Right lobe of liver (tissue), 6 donors: ENCODE data around the gene TXNDC2. TPM values are rescaled to one million over a fixed set of nuclear protein-coding genes. Genes with fewer than 3 reads are reported as not detected.
"Not testable (repeated sequence)": the region's sequence is repeated elsewhere in the genome, so short reads cannot be mapped to it uniquely, and the experiment has no call there.

Source experiments
- ATAC-seq, 4 donors: fragments of 200-7000 bp; cut with Tn5 transposase; one replicate each; pipeline ENCODE4 v1.9.1; 2020; ENCODE audit warnings: mild to moderate bottlenecking in 4 of 4, moderate library complexity in 4 of 4
- DNase-seq, 3 donors: peaks; one replicate each; pipeline ENCODE4 v3.0.0-alpha.2; 2020
- H3K27ac ChIP-seq, 3 donors: fragments of 200-600 bp; one replicate each; pipeline ENCODE4 v1.8.0; 2022
- H3K27me3 ChIP-seq, 2 donors: fragments of 200-600 bp; one replicate each; pipeline ENCODE4 v1.8.0; 2022
- H3K36me3 ChIP-seq, 4 donors: fragments of 200-600 bp; sonication (generic) in 1 of 4; one replicate each; pipeline versions ENCODE4 v1.5.1 to v1.8.0; 2017 to 2022; ENCODE audit warnings: control low read depth in 1 of 4
- H3K4me1 ChIP-seq, 4 donors: fragments of 200-600 bp; sonication (generic) in 1 of 4; one replicate each; pipeline versions ENCODE4 v1.5.1 to v1.8.0; 2017 to 2022; ENCODE audit warnings: control low read depth in 1 of 4
- H3K4me3 ChIP-seq, 3 donors: fragments of 200-600 bp; one replicate each; pipeline ENCODE4 v1.8.0; 2022
- H3K9me3 ChIP-seq, 4 donors: fragments of 200-600 bp; sonication (generic) in 1 of 4; one replicate each; pipeline versions ENCODE4 v1.5.1 to v1.8.0; 2017 to 2022; ENCODE audit warnings: control low read depth in 1 of 4
- POLR2A ChIP-seq: fragments of 450-650 bp; IDR thresholded peaks from one replicate; pipeline ENCODE4 v1.6.1; 2017; ENCODE audit warnings: antibody characterized with exemption, mild to moderate bottlenecking
- WGBS: methylation state at CpG from one replicate; pipeline ENCODE4 v1.1.6; 2018; ENCODE audit warnings: low coverage, low lambda C conversion rate; ENCODE audit not compliant: insufficient coverage; ENCODE audit errors: missing lambda C conversion rate; 5-methylcytosine and 5-hydroxymethylcytosine counted together
- intact Hi-C, 2 donors: fragments of 100-400 bp; cut with DNase I; formaldehyde crosslinking; loops; one replicate each; pipeline versions ENCODE4 v1.11.2 to v1.14.1; 2022
- total RNA-seq, 6 experiments: library from RNA; depleted of rRNA in 2 of 6; stranded (reverse); fragments of >200 nt in 2 of 6; fragmentation: NEBNext Ultra II Directional in 3 of 6; extraction: Animal tissue kit (Norgen Biotek cat#: 25700) in 3 of 6; gene quantifications; one replicate each; pipeline versions ENCODE4 v1.1.0 to v1.2.4, GENCODE V29; 2016 to 2023
- TF ChIP-seq, protein P1 (sequence below), 4 donors: fragments of 200-600 bp in 3 of 4; fragments of 450-650 bp in 1 of 4; IDR thresholded peaks; one replicate each; pipeline versions ENCODE4 v1.5.1 to v1.8.0; 2016 to 2022; ENCODE audit warnings: antibody characterized with exemption in 4 of 4, mild to moderate bottlenecking in 2 of 4
- donor health status: DM: no; HTN: yes; CAD: no.
- donor health status: DM: no; HTN: no; CAD: no.
- donor health status: DM: no; HTN: no; CAD: no.
- donor health status: DM: no; HTN: yes; CAD: no.
- donor health status: DM: no; HTN: yes; CAD: no.

TXNDC2 gene
- total RNA-seq, 6 experiments from 2014 or later, result not detected

DNA sequence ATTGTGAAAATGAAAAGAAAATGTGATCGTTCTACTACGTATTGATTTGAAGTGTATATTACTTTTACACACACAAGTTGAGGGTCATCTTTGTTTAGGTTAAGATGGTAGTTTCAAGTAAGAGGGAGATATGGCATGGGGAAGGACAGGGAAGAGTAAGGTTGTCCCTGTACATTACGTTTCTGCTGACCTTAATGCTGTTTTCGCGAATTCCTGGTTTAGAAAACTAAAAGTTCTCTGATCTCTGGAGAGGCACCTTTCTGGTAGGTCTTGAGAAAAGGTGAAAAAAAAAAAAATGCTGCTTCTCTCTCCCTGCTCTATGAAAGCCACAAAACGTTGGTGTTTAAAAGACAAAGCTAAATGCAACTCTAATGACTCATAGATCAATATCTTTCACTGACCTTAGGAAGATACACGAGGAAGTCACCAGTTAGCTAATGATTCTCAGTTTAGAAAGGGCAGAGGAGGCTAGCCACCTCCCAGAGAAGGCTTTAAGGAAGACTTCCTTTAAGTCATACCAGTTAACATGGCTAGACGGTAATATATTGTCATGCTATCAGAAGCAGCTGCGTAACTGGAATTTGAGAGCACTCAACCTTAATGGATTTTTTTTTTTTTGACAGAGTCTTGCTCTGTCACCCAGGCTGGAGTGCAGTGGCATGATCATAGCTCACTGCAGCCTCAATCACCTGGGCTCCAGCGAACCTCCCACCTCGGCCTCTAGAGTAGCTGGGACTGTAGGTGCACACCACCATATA is 13.2 kb downstream of the TXNDC2 start:
- H3K4me3 ChIP-seq, result no peak overlapping the region
- H3K36me3 ChIP-seq, result no peaks in the 10 kb centered on the region
- DNase-seq (no peak), ATAC-seq (peak; percentile 82 to 97 (median 91))
- 55% methylated on average over 9 of the region's 11 CpGs for WGBS
- H3K27me3 ChIP-seq, result no peaks in the 10 kb centered on the region
- H3K9me3 ChIP-seq, result no peaks in the 10 kb centered on the region
- no peak overlapping the region for H3K27ac ChIP-seq
- intact Hi-C loops, result no loop called here
- peaks cover 0 to 8% (median 0%) of the 10 kb centered on the region in 4 donors for H3K4me1 ChIP-seq
- TF ChIP-seq, protein P1, sequence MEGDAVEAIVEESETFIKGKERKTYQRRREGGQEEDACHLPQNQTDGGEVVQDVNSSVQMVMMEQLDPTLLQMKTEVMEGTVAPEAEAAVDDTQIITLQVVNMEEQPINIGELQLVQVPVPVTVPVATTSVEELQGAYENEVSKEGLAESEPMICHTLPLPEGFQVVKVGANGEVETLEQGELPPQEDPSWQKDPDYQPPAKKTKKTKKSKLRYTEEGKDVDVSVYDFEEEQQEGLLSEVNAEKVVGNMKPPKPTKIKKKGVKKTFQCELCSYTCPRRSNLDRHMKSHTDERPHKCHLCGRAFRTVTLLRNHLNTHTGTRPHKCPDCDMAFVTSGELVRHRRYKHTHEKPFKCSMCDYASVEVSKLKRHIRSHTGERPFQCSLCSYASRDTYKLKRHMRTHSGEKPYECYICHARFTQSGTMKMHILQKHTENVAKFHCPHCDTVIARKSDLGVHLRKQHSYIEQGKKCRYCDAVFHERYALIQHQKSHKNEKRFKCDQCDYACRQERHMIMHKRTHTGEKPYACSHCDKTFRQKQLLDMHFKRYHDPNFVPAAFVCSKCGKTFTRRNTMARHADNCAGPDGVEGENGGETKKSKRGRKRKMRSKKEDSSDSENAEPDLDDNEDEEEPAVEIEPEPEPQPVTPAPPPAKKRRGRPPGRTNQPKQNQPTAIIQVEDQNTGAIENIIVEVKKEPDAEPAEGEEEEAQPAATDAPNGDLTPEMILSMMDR (IDR thresholded peaks at IDR 0.05), result no peak

DNA sequence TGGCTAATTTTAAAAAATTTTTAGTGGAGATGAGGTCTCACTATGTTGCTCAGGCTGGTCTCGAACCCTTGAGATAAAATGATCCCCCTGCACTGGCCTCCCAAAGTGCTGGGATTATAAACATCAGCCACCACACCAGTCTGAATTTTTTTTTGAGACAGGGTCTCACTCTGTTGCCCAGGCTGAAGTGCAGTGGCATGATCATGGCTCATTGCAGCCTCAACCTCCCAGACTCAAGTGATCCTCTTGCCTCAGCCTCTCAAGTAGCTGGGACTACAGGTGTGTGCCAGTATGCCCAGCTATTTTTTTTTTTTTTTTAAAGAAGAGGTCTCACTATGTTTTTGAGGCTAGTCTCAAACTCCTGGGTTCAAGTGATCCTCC is 13.8 kb downstream of the TXNDC2 start:
- no CpG with 5 or more reads among the region's 1 CpG for WGBS
- intact Hi-C loops, ATAC-seq: not testable (repeated sequence)

DNA sequence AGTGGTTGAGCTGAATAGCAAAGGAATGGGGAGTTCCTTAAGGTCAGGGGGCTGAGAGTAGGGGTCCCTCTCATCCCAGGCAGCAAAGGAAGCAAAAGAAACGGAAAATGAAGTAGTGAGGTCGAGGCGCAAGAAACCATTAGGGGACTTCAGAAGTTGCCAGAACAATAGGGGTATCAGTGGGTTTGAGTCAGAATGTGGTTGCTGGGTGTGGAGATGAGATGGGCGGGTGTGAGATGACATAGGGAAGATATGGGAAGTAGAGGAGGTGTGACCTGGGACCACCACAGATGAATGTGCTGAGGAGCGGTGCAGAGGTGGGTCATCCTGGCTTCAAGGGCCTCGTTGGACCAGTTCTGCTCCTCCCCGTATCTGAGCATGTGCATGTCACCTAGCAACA is 14.9 kb downstream of the TXNDC2 start:
- no peak overlapping the region for H3K27ac ChIP-seq
- H3K4me3 ChIP-seq, result no peak overlapping the region
- DNase-seq (no peak), ATAC-seq (no peak)
- no peaks in the 10 kb centered on the region for H3K27me3 ChIP-seq
- intact Hi-C loops, result no loop called here
- H3K4me1 ChIP-seq, result peaks cover 0 to 8% (median 0%) of the 10 kb centered on the region in 4 donors
- 81% methylated on average over 6 of the region's 7 CpGs for WGBS
- H3K9me3 ChIP-seq, result no peaks in the 10 kb centered on the region
- TF ChIP-seq, protein P1 (IDR thresholded peaks at IDR 0.05), result no peak
- no peak for TF ChIP-seq POLR2A
- no peaks in the 10 kb centered on the region for H3K36me3 ChIP-seq

More for the DNA sequence above, 13.8 kb downstream of the TXNDC2 start:
- H3K27ac ChIP-seq, H3K4me3 ChIP-seq, H3K36me3 ChIP-seq, H3K4me1 ChIP-seq, H3K27me3 ChIP-seq, DNase-seq, H3K9me3 ChIP-seq: not testable (repeated sequence)

DNA sequence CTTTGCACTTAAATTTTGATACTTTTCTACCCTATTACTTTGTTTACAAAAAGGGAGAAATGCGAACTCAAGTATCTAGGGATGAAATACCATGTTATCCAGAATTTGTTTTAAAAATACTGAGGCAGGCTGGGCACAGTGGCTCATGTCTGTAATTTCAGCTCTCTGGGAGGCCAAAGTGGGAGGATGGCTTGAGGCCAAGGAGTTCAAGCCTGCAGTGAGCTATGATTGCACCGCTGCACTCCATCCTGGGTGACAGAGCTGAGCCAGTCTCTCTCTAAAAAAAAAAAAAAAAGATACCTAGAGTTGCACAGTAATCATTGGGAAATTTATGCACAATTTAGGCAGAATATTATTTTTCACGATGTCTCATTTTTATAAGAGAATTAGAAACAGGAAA is 15.6 kb downstream of the TXNDC2 start:
- Histone ChIP-seq H3K27me3 (no peaks in the 10 kb centered on the region), H3K4me3 (no peak overlapping the region), H3K9me3 (no peaks in the 10 kb centered on the region), H3K27ac (no peak overlapping the region), H3K36me3 (no peaks in the 10 kb centered on the region), H3K4me1 (peaks cover 0 to 8% (median 0%) of the 10 kb centered on the region in 4 donors)
- no peak for ATAC-seq
- TF ChIP-seq POLR2A, result no peak
- TF ChIP-seq, protein P1 (IDR thresholded peaks at IDR 0.05), result no peak
- WGBS, result 39% methylated on average over 3 of the region's 3 CpGs
- DNase-seq, result no peak
- intact Hi-C loops, result no loop called here

DNA sequence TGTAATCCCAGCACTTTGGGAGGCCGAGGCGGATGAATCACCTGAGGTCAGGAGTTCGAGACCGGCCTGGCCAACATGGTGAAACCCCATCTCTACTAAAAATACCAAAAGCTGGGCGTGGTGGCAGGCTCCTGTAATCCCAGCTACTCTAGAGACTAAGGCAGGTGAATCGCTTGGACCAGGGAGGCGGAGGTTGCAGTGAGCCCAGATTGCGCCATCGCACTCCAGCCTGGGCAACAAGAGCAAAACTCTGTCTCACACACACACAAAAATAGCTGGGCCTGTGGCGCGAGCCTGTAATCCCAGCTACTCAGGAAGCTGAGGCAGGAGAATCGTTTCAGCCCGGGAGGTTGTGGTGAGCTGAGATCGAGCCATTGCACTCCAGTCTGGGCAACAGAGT is 16.5 kb downstream of the TXNDC2 start:
- H3K27me3 ChIP-seq, H3K27ac ChIP-seq, H3K9me3 ChIP-seq, ATAC-seq, H3K36me3 ChIP-seq, DNase-seq, intact Hi-C loops, H3K4me3 ChIP-seq, H3K4me1 ChIP-seq: not testable (repeated sequence)
- 94% methylated on average over 7 of the region's 14 CpGs for WGBS
